Loucy (cell line): Measurements from ENCODE around the gene AGBL4.

Experiments used
- H2AFZ ChIP-seq: fragments of 200-600 bp; sonication (generic); 2 replicates; pipeline ENCODE4 v1.6.0; 2016; ENCODE audit warnings: antibody characterized with exemption, mild to moderate bottlenecking, low read length, moderate library complexity
- H3F3A ChIP-seq: fragments of 200-600 bp; 2 replicates; pipeline ENCODE4 v1.6.0; 2016; ENCODE audit warnings: antibody characterized with exemption, low read depth, mild to moderate bottlenecking
- H3K27me3 ChIP-seq: fragments of 200-600 bp; sonication (generic); 2 replicates; pipeline ENCODE4 v1.6.1; 2014; ENCODE audit warnings: low read length, mild to moderate bottlenecking; ENCODE audit not compliant: insufficient read depth, poor library complexity, severe bottlenecking
- H3K36me3 ChIP-seq: fragments of 200-600 bp; sonication (generic); 2 replicates; pipeline ENCODE4 v1.6.1; 2016; ENCODE audit warnings: low read length; ENCODE audit not compliant: insufficient read depth
- H3K4me1 ChIP-seq: fragments of 200-600 bp; sonication (generic); 2 replicates; pipeline ENCODE4 v1.5.1; 2014; ENCODE audit warnings: low read length, mild to moderate bottlenecking; ENCODE audit not compliant: insufficient read depth, poor library complexity, severe bottlenecking
- H3K4me2 ChIP-seq: fragments of 200-600 bp; sonication (generic); 2 replicates; pipeline ENCODE4 v1.6.0; 2014; ENCODE audit warnings: antibody characterized with exemption, low read length, low read depth, mild to moderate bottlenecking; ENCODE audit not compliant: poor library complexity, severe bottlenecking
- H3K4me3 ChIP-seq: fragments of 200-600 bp; sonication (generic); 2 replicates; pipeline ENCODE4 v1.5.1; 2014; ENCODE audit warnings: low read length, mild to moderate bottlenecking, mixed read lengths; ENCODE audit not compliant: poor library complexity, severe bottlenecking
- H3K79me2 ChIP-seq: fragments of 200-600 bp; sonication (generic); 2 replicates; pipeline ENCODE4 v1.6.1; 2014; ENCODE audit warnings: low read length; ENCODE audit not compliant: insufficient read depth
- H3K9ac ChIP-seq: fragments of 200-600 bp; sonication (generic); 2 replicates; pipeline ENCODE4 v1.6.0; 2014; ENCODE audit warnings: mild to moderate bottlenecking, low read depth, low read length, moderate library complexity; ENCODE audit not compliant: poor library complexity, severe bottlenecking
- H3K9me2 ChIP-seq: fragments of 200-600 bp; sonication (generic); replicated peaks from 2 replicates; pipeline ENCODE4 v1.6.1; 2016; ENCODE audit warnings: low read depth, low read length, mixed read lengths
- H3K9me3 ChIP-seq: fragments of 200-600 bp; sonication (generic); 2 replicates; pipeline ENCODE4 v1.6.1; 2014; ENCODE audit warnings: mild to moderate bottlenecking, antibody characterized with exemption, low read length, low read depth; ENCODE audit not compliant: insufficient read depth
- H4K20me1 ChIP-seq: fragments of 200-600 bp; sonication (generic); 2 replicates; pipeline ENCODE4 v1.6.0; 2014; ENCODE audit warnings: antibody characterized with exemption, low read length, mild to moderate bottlenecking; ENCODE audit not compliant: insufficient read depth, poor library complexity, severe bottlenecking
- EZH2phosphoT487 ChIP-seq: fragments of 200-600 bp; IDR thresholded peaks from 2 replicates; pipeline ENCODE4 v1.6.1; 2018; ENCODE audit warnings: antibody characterized with exemption, mild to moderate bottlenecking, moderate library complexity, borderline replicate concordance
- TF ChIP-seq, protein P1 (sequence below): fragments of 200-600 bp; sonication (generic); conservative IDR thresholded peaks from 2 replicates; pipeline ENCODE4 v1.5.1; 2014; ENCODE audit warnings: mild to moderate bottlenecking, antibody characterized with exemption, low read length

AGBL4 gene

GRCh38 chr1:48966583-48966982 is 1057.2 kb downstream of the AGBL4 start:
- H3K4me2 ChIP-seq = no peak overlapping the region
- TF ChIP-seq, protein P1, sequence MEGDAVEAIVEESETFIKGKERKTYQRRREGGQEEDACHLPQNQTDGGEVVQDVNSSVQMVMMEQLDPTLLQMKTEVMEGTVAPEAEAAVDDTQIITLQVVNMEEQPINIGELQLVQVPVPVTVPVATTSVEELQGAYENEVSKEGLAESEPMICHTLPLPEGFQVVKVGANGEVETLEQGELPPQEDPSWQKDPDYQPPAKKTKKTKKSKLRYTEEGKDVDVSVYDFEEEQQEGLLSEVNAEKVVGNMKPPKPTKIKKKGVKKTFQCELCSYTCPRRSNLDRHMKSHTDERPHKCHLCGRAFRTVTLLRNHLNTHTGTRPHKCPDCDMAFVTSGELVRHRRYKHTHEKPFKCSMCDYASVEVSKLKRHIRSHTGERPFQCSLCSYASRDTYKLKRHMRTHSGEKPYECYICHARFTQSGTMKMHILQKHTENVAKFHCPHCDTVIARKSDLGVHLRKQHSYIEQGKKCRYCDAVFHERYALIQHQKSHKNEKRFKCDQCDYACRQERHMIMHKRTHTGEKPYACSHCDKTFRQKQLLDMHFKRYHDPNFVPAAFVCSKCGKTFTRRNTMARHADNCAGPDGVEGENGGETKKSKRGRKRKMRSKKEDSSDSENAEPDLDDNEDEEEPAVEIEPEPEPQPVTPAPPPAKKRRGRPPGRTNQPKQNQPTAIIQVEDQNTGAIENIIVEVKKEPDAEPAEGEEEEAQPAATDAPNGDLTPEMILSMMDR = no peak
- no peak for TF ChIP-seq EZH2phosphoT487
- H3K4me1 ChIP-seq = no peaks in the 10 kb centered on the region
- H3K27me3 ChIP-seq = no peaks in the 10 kb centered on the region
- H3F3A ChIP-seq = no peaks in the 10 kb centered on the region
- H3K36me3 ChIP-seq = no peaks in the 10 kb centered on the region
- H3K9ac ChIP-seq = no peak overlapping the region
- no peak overlapping the region for H2AFZ ChIP-seq
- H3K9me3 ChIP-seq = no peaks in the 10 kb centered on the region
- H3K9me2 ChIP-seq = no peaks in the 10 kb centered on the region
- no peaks in the 10 kb centered on the region for H4K20me1 ChIP-seq
- no peaks in the 10 kb centered on the region for H3K79me2 ChIP-seq
- no peak overlapping the region for H3K4me3 ChIP-seq

- no peaks in the 10 kb centered on the region for H3K9me2 ChIP-seq
- no peak overlapping the region for H3K9ac ChIP-seq
- H3K4me1 ChIP-seq = no peaks in the 10 kb centered on the region
- no peak overlapping the region for H3K4me3 ChIP-seq
- no peaks in the 10 kb centered on the region for H3K36me3 ChIP-seq
- no peaks in the 10 kb centered on the region for H3K9me3 ChIP-seq
- no peaks in the 10 kb centered on the region for H3K27me3 ChIP-seq
- H3F3A ChIP-seq = no peaks in the 10 kb centered on the region
- H4K20me1 ChIP-seq = no peaks in the 10 kb centered on the region
- no peak overlapping the region for H3K4me2 ChIP-seq
- H3K79me2 ChIP-seq = no peaks in the 10 kb centered on the region
- H2AFZ ChIP-seq = no peak overlapping the region
- no peak for TF ChIP-seq EZH2phosphoT487
- TF ChIP-seq, protein P1 = no peak
Measured at GRCh38 chr1:48960320-48960719, 1063.4 kb downstream of the AGBL4 start.

- Histone ChIP-seq H3K4me3 (no peak overlapping the region), H3K9ac (no peak overlapping the region), H3K79me2 (no peaks in the 10 kb centered on the region), H3K36me3 (no peaks in the 10 kb centered on the region), H4K20me1 (no peaks in the 10 kb centered on the region), H3K4me1 (no peaks in the 10 kb centered on the region), H3F3A (no peaks in the 10 kb centered on the region), H3K9me2 (no peaks in the 10 kb centered on the region), H2AFZ (no peak overlapping the region), H3K9me3 (no peaks in the 10 kb centered on the region), H3K27me3 (no peaks in the 10 kb centered on the region), H3K4me2 (no peak overlapping the region)
- TF ChIP-seq EZH2phosphoT487 = no peak
- TF ChIP-seq, protein P1 = no peak
Measured at GRCh38 chr1:48955774-48956173, 1068.0 kb downstream of the AGBL4 start.
